Measurements from ENCODE around the gene COL4A2.

The COL4A2 gene

GRCh38 chr13:110326263-110326904 lies 19.3 kb downstream of the COL4A2 start:
- no peak for DNase-seq
- H3K27ac ChIP-seq = no peak overlapping the region
- no peaks in the 10 kb centered on the region for H3K9me3 ChIP-seq (ENCODE audit: severe bottlenecking)
- no peak for TF ChIP-seq CTCF (IDR thresholded peaks at IDR 0.05; ENCODE audit: low read depth, low read length)
- H3K36me3 ChIP-seq = no peaks in the 10 kb centered on the region; the same call in 1 of the 2 replicates
- no peak overlapping the region for H3K4me3 ChIP-seq (ENCODE audit: low read depth, low read length)
- H3K27me3 ChIP-seq (ENCODE audit: insufficient read depth, low read depth, severe bottlenecking) = no peaks in the 10 kb centered on the region

- no peak for DNase-seq
- Histone ChIP-seq H3K27me3 (ENCODE audit: insufficient read depth, low read depth, severe bottlenecking) (no peaks in the 10 kb centered on the region), H3K36me3 (no peaks in the 10 kb centered on the region), H3K27ac (no peak overlapping the region), H3K4me3 (ENCODE audit: low read depth, low read length) (no peak overlapping the region), H3K9me3 (ENCODE audit: severe bottlenecking) (no peaks in the 10 kb centered on the region)
- no peak for TF ChIP-seq CTCF (IDR thresholded peaks at IDR 0.05; ENCODE audit: low read depth, low read length)
Observed at GRCh38 chr13:110327051-110327721, 20.1 kb downstream of the COL4A2 start.

- H3K27me3 ChIP-seq (ENCODE audit: insufficient read depth, low read depth, severe bottlenecking) = no peaks in the 10 kb centered on the region
- no peak overlapping the region for H3K4me3 ChIP-seq (ENCODE audit: low read depth, low read length)
- H3K36me3 ChIP-seq = no peaks in the 10 kb centered on the region
- no peak for DNase-seq
- TF ChIP-seq CTCF (IDR thresholded peaks at IDR 0.05; ENCODE audit: low read depth, low read length) = no peak
- no peak overlapping the region for H3K27ac ChIP-seq
- no peaks in the 10 kb centered on the region for H3K9me3 ChIP-seq (ENCODE audit: severe bottlenecking)
Observed at GRCh38 chr13:110328573-110328972, 21.5 kb downstream of the COL4A2 start.

- no peak overlapping the region for H3K4me3 ChIP-seq (ENCODE audit: low read depth, low read length)
- no peak for TF ChIP-seq CTCF (IDR thresholded peaks at IDR 0.05; ENCODE audit: low read depth, low read length)
- H3K9me3 ChIP-seq (ENCODE audit: severe bottlenecking) = no peaks in the 10 kb centered on the region
- no peaks in the 10 kb centered on the region for H3K27me3 ChIP-seq (ENCODE audit: insufficient read depth, low read depth, severe bottlenecking)
- no peak for DNase-seq
- H3K36me3 ChIP-seq = no peaks in the 10 kb centered on the region
- no peak overlapping the region for H3K27ac ChIP-seq
Observed at GRCh38 chr13:110329258-110329657, 22.2 kb downstream of the COL4A2 start.

- no peak for TF ChIP-seq CTCF (IDR thresholded peaks at IDR 0.05; ENCODE audit: low read depth, low read length)
- H3K4me3 ChIP-seq (ENCODE audit: low read depth, low read length) = no peak overlapping the region
- H3K9me3 ChIP-seq (ENCODE audit: severe bottlenecking) = no peaks in the 10 kb centered on the region
- DNase-seq = no peak
- no peaks in the 10 kb centered on the region for H3K36me3 ChIP-seq
- no peaks in the 10 kb centered on the region for H3K27me3 ChIP-seq (ENCODE audit: insufficient read depth, low read depth, severe bottlenecking)
- no peak overlapping the region for H3K27ac ChIP-seq
Observed at GRCh38 chr13:110329798-110330461, 22.8 kb downstream of the COL4A2 start.

All from WERI-Rb-1 (cell line).